ENCODE data around the gene SDK2. TPM values are rescaled to one million over a fixed set of nuclear protein-coding genes. Genes with fewer than 3 reads are reported as not detected.
"Not testable (repeated sequence)": the region's sequence is repeated elsewhere in the genome, so short reads cannot be mapped to it uniquely, and the experiment has no call there.

The SDK2 gene
- total and polyA plus RNA-seq, 2 donors: 0.66 to 0.87 TPM

DNA sequence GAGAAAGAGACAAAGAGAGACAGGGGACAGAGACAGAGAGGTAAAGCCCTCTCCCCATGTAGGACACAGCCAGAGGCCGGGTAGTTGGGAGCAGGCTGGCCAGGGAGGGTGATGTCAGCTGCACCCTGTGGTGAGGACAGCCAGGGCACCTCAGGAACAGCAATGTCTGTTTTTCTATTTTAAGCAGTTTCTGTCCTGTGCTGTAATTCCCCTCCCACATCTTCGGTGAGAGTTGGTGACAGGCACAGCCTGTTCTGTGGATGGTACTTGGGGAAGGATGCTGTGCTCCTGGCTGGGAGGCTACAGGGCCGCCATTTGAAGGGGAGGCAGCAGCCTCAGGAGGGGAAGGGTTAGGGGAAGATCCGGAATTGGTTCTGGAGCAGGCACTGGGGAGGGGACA, 163.5 kb downstream of the SDK2 start:
- Histone ChIP-seq H3K4me3 (ENCODE audit: low read length in 2 of 2) (no peak overlapping the region), H3K36me3 (ENCODE audit: control insufficient read depth in 2 of 2, insufficient read depth in 2 of 2, low read length in 1 of 2) (no peaks in the 10 kb centered on the region), H3K27ac (ENCODE audit: low read depth in 1 of 2, low read length in 1 of 2) (no peak overlapping the region), H3K9me3 (ENCODE audit: control insufficient read depth in 2 of 2, insufficient read depth in 1 of 2, low read length in 1 of 2) (peaks cover 1 to 13% of the 10 kb centered on the region in 2 donors), H3K4me1 (ENCODE audit: control insufficient read depth in 2 of 2, insufficient read depth in 2 of 2, low read length in 2 of 2) (no peaks in the 10 kb centered on the region), H3K27me3 (ENCODE audit: control insufficient read depth in 2 of 2, insufficient read depth in 1 of 2, low read length in 1 of 2) (peaks cover 0 to 3% of the 10 kb centered on the region in 2 donors)
- DNase-seq (ENCODE audit: low read depth in 6 of 9, low spot score in 9 of 9): no peak
- WGBS: 44% methylated on average over 4 of the region's 4 CpGs

GRCh38 chr17:73478768-73479424, 165.3 kb downstream of the SDK2 start:
- peaks cover 0 to 7% of the 10 kb centered on the region in 2 donors for H3K27me3 ChIP-seq (ENCODE audit: control insufficient read depth in 2 of 2, insufficient read depth in 1 of 2, low read length in 1 of 2)
- H3K27ac ChIP-seq (ENCODE audit: low read depth in 1 of 2, low read length in 1 of 2): no peak overlapping the region
- no peaks in the 10 kb centered on the region for H3K36me3 ChIP-seq (ENCODE audit: control insufficient read depth in 2 of 2, insufficient read depth in 2 of 2, low read length in 1 of 2)
- no peak overlapping the region for H3K4me3 ChIP-seq (ENCODE audit: low read length in 2 of 2)
- 97% methylated on average over 14 of the region's 14 CpGs for WGBS
- no peaks in the 10 kb centered on the region for H3K4me1 ChIP-seq (ENCODE audit: control insufficient read depth in 2 of 2, insufficient read depth in 2 of 2, low read length in 2 of 2)
- no peak for DNase-seq (ENCODE audit: low read depth in 6 of 9, low spot score in 9 of 9)
- no peaks in the 10 kb centered on the region for H3K9me3 ChIP-seq (ENCODE audit: control insufficient read depth in 2 of 2, insufficient read depth in 1 of 2, low read length in 1 of 2)

- Histone ChIP-seq H3K9me3 (ENCODE audit: control insufficient read depth in 2 of 2, insufficient read depth in 1 of 2, low read length in 1 of 2) (no peaks in the 10 kb centered on the region), H3K27me3 (ENCODE audit: control insufficient read depth in 2 of 2, insufficient read depth in 1 of 2, low read length in 1 of 2) (peaks cover 0 to 7% of the 10 kb centered on the region in 2 donors), H3K4me1 (ENCODE audit: control insufficient read depth in 2 of 2, insufficient read depth in 2 of 2, low read length in 2 of 2) (no peaks in the 10 kb centered on the region), H3K27ac (ENCODE audit: low read depth in 1 of 2, low read length in 1 of 2) (no peak overlapping the region), H3K36me3 (ENCODE audit: control insufficient read depth in 2 of 2, insufficient read depth in 2 of 2, low read length in 1 of 2) (no peaks in the 10 kb centered on the region), H3K4me3 (ENCODE audit: low read length in 2 of 2) (no peak overlapping the region)
- DNase-seq (ENCODE audit: low read depth in 6 of 9, low spot score in 9 of 9): no peak
- 96% methylated on average over 11 of the region's 11 CpGs for whole genome bisulfite sequencing
These were observed 165.9 kb downstream of the SDK2 start for GRCh38 chr17:73478334-73478733.

DNA sequence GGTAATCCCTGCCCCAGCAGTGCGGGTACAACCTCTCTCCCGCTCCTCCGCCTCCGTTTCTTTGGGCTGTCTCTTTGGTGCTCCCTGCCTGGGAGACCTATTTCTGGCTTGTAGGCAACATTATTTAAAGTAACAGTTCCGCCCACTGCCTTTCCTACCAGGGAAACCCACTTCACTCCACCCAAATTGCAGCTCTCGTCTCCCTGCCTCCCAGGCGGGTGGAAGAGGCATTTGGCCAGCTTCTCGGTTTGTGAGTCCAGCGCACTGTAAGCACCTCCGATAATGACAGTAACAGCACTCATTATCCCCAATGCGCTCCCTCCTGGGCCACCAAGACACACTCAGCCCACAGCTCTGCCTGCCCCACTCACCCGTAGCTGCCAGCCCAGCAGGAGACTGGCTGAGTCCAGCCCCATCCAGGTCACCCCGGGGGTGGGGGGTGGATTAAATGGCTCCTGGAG, 167.3 kb downstream of the SDK2 start:
- no peak for DNase-seq (ENCODE audit: low read depth in 6 of 9, low spot score in 9 of 9)
- H3K27ac ChIP-seq (ENCODE audit: low read depth in 1 of 2, low read length in 1 of 2): no peak overlapping the region
- WGBS: 93% methylated on average over 13 of the region's 13 CpGs
- no peaks in the 10 kb centered on the region for H3K9me3 ChIP-seq (ENCODE audit: control insufficient read depth in 2 of 2, insufficient read depth in 1 of 2, low read length in 1 of 2)
- H3K4me3 ChIP-seq (ENCODE audit: low read length in 2 of 2): no peak overlapping the region
- no peaks in the 10 kb centered on the region for H3K4me1 ChIP-seq (ENCODE audit: control insufficient read depth in 2 of 2, insufficient read depth in 2 of 2, low read length in 2 of 2)
- H3K36me3 ChIP-seq (ENCODE audit: control insufficient read depth in 2 of 2, insufficient read depth in 2 of 2, low read length in 1 of 2): no peaks in the 10 kb centered on the region
- H3K27me3 ChIP-seq (ENCODE audit: control insufficient read depth in 2 of 2, insufficient read depth in 1 of 2, low read length in 1 of 2): peaks cover 0 to 4% of the 10 kb centered on the region in 2 donors

DNA sequence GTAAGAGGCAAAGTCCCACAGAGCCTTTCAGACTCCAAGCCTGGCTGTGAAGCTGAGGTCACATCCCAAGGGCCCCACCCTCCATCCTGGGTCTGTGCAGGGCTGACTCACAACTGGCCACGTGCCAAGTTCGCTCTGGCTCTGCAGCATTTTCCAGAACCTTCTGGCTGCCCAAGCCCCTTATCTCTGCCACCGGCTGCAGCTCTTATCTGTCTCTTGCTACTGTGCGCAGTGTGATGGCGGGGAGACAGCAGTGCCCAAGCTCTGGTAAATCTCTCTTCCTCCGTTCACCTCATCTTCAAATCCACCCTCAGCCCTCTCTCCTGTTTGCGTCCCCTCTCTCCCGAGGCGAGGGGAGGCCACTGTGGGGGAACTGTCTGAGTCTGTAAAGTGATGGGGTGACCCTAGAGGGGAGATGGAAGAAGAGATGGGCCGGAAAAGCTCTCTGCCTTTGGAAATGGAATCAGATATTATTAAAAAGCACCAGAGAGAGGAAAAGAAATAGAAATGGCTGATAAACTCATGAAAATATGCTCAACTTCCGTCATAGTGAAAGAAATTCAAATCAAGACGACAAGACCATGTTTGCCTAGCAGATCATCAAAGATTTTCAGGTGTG, 169.8 kb downstream of the SDK2 start:
- H3K4me1 ChIP-seq (ENCODE audit: control insufficient read depth in 2 of 2, insufficient read depth in 2 of 2, low read length in 2 of 2): no peaks in the 10 kb centered on the region
- no peaks in the 10 kb centered on the region for H3K36me3 ChIP-seq (ENCODE audit: control insufficient read depth in 2 of 2, insufficient read depth in 2 of 2, low read length in 1 of 2)
- WGBS: 66% methylated on average over 12 of the region's 12 CpGs
- H3K4me3 ChIP-seq (ENCODE audit: low read length in 2 of 2): no peak overlapping the region
- H3K27ac ChIP-seq (ENCODE audit: low read depth in 1 of 2, low read length in 1 of 2): no peak overlapping the region
- H3K9me3 ChIP-seq (ENCODE audit: control insufficient read depth in 2 of 2, insufficient read depth in 1 of 2, low read length in 1 of 2): no peaks in the 10 kb centered on the region
- H3K27me3 ChIP-seq (ENCODE audit: control insufficient read depth in 2 of 2, insufficient read depth in 1 of 2, low read length in 1 of 2): peaks cover 0 to 4% of the 10 kb centered on the region in 2 donors
- no peak for DNase-seq (ENCODE audit: low read depth in 6 of 9, low spot score in 9 of 9)

DNA sequence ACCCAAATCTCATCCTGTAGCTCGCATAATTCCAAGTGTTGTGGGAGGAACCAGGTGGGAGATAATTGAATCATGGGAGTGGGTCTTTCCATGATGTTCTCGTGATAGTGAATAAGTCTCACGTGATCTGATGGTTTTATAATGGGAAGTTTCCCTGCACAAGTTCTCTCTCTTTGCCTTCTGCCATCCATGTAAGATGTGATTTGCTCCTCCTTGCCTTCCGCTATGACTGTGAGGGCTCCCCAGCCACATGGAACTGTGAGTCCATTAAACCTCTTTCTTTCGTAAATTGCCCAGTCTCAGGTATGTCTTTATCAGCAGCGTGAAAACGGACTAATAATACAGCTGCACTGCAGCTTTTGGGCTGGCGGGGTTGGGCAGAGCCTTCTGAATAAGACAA, 171.5 kb downstream of the SDK2 start:
- H3K4me1 ChIP-seq (ENCODE audit: control insufficient read depth in 2 of 2, insufficient read depth in 2 of 2, low read length in 2 of 2); H3K9me3 ChIP-seq (ENCODE audit: control insufficient read depth in 2 of 2, insufficient read depth in 1 of 2, low read length in 1 of 2); H3K4me3 ChIP-seq (ENCODE audit: low read length in 2 of 2); H3K36me3 ChIP-seq (ENCODE audit: control insufficient read depth in 2 of 2, insufficient read depth in 2 of 2, low read length in 1 of 2); DNase-seq (ENCODE audit: low read depth in 6 of 9, low spot score in 9 of 9); H3K27ac ChIP-seq (ENCODE audit: low read depth in 1 of 2, low read length in 1 of 2); H3K27me3 ChIP-seq (ENCODE audit: control insufficient read depth in 2 of 2, insufficient read depth in 1 of 2, low read length in 1 of 2): not testable (repeated sequence)
- WGBS: 85% methylated on average over 8 of the region's 8 CpGs

DNA sequence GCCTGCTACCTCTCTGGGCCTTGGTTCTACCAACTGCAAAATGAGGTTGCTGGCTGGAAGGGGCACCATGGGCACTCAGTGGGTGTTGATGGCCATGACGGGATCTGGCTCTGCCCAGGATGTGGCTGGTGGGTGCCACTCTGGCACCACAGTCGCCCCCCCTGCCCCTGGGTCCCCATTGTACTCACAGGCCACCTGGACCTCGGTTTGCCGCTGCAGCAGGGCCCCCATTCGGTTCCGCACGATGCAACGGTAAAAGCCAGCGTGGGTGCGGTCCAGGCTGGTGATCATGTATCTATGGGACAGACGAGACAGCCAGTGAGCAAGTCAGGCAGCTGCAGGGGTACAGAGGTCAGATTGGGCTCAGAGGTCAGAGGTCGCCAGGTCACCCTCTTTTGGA, 172.3 kb downstream of the SDK2 start:
- Histone ChIP-seq H3K9me3 (ENCODE audit: control insufficient read depth in 2 of 2, insufficient read depth in 1 of 2, low read length in 1 of 2) (no peaks in the 10 kb centered on the region), H3K27me3 (ENCODE audit: control insufficient read depth in 2 of 2, insufficient read depth in 1 of 2, low read length in 1 of 2) (peaks cover 0 to 4% of the 10 kb centered on the region in 2 donors), H3K4me1 (ENCODE audit: control insufficient read depth in 2 of 2, insufficient read depth in 2 of 2, low read length in 2 of 2) (peaks cover 0 to 2% of the 10 kb centered on the region in 2 donors), H3K36me3 (ENCODE audit: control insufficient read depth in 2 of 2, insufficient read depth in 2 of 2, low read length in 1 of 2) (no peaks in the 10 kb centered on the region), H3K27ac (ENCODE audit: low read depth in 1 of 2, low read length in 1 of 2) (no peak overlapping the region), H3K4me3 (ENCODE audit: low read length in 2 of 2) (no peak overlapping the region)
- 98% methylated on average over 12 of the region's 12 CpGs for WGBS
- no peak for DNase-seq (ENCODE audit: low read depth in 6 of 9, low spot score in 9 of 9)

DNA sequence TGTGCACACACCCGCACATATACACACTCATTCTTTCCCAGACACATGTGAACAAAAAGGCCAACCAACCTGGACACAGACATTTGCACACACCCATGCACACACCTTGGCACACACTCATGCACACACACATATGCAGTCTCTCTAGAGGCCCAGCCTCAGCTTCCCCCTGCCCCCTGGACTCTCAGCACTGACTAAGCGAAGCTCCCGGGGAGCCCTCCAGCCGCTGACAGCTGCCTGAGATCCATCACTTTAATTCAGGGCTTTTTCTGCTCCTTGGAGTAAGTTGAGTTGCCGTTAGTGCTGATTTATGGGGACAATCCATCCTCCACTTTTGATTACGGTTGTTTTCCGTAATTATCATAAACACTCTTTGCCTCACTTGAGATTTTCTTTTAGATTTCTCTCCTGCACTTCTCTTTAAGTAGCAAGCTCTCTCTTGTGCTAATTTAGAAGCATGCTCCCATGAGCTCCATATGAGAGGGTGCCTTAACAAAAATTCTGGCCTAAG, 173.9 kb downstream of the SDK2 start:
- DNase-seq (ENCODE audit: low read depth in 6 of 9, low spot score in 9 of 9): no peak
- no peak overlapping the region for H3K4me3 ChIP-seq (ENCODE audit: low read length in 2 of 2)
- H3K27me3 ChIP-seq (ENCODE audit: control insufficient read depth in 2 of 2, insufficient read depth in 1 of 2, low read length in 1 of 2): peaks cover 0 to 4% of the 10 kb centered on the region in 2 donors
- no peaks in the 10 kb centered on the region for H3K9me3 ChIP-seq (ENCODE audit: control insufficient read depth in 2 of 2, insufficient read depth in 1 of 2, low read length in 1 of 2)
- no peak overlapping the region for H3K27ac ChIP-seq (ENCODE audit: low read depth in 1 of 2, low read length in 1 of 2)
- H3K36me3 ChIP-seq (ENCODE audit: control insufficient read depth in 2 of 2, insufficient read depth in 2 of 2, low read length in 1 of 2): no peaks in the 10 kb centered on the region
- H3K4me1 ChIP-seq (ENCODE audit: control insufficient read depth in 2 of 2, insufficient read depth in 2 of 2, low read length in 2 of 2): peaks cover 0 to 2% of the 10 kb centered on the region in 2 donors
- WGBS: 98% methylated on average over 7 of the region's 7 CpGs

- WGBS: 93% methylated on average over 4 of the region's 4 CpGs
- no peak overlapping the region for H3K4me3 ChIP-seq (ENCODE audit: low read length in 2 of 2)
- H3K27ac ChIP-seq (ENCODE audit: low read depth in 1 of 2, low read length in 1 of 2): no peak overlapping the region
These were observed 174.9 kb downstream of the SDK2 start for GRCh38 chr17:73469311-73469710.

More at GRCh38 chr17:73469311-73469710, 174.9 kb downstream of the SDK2 start:
- H3K9me3 ChIP-seq (ENCODE audit: control insufficient read depth in 2 of 2, insufficient read depth in 1 of 2, low read length in 1 of 2): no peaks in the 10 kb centered on the region
- H3K36me3 ChIP-seq (ENCODE audit: control insufficient read depth in 2 of 2, insufficient read depth in 2 of 2, low read length in 1 of 2): no peaks in the 10 kb centered on the region
- no peak for DNase-seq (ENCODE audit: low read depth in 6 of 9, low spot score in 9 of 9)
- peaks cover 0 to 1% of the 10 kb centered on the region in 2 donors for H3K27me3 ChIP-seq (ENCODE audit: control insufficient read depth in 2 of 2, insufficient read depth in 1 of 2, low read length in 1 of 2)
- peaks cover 0 to 2% of the 10 kb centered on the region in 2 donors for H3K4me1 ChIP-seq (ENCODE audit: control insufficient read depth in 2 of 2, insufficient read depth in 2 of 2, low read length in 2 of 2)
